Kidney (tissue), 14 donors: Measurements from ENCODE around the gene TFRC. TPM values are rescaled to one million over a fixed set of nuclear protein-coding genes. Genes with fewer than 3 reads are reported as not detected.
"Not testable (repeated sequence)": the region's sequence is repeated elsewhere in the genome, so short reads cannot be mapped to it uniquely, and the experiment has no call there.

ENCODE experiments used
- DNase-seq, 5 donors: peaks; one replicate each; pipeline ENCODE4 v3.0.0-alpha.2; 2013 to 2020
- FAIRE-seq: peaks from 2 replicates; lab custom pipeline; 2012; peaks lifted over from hg19 to GRCh38; lab: Jason Lieb, UNC
- H3K27ac ChIP-seq, 2 donors: one replicate each; pipeline ENCODE4 v1.7.0; 2013; ENCODE audit warnings: low read depth in 2 of 2, low read length in 2 of 2, inconsistent platforms in 1 of 2
- H3K27me3 ChIP-seq: one replicate; pipeline ENCODE4 v1.7.1; 2013; ENCODE audit warnings: low read length, inconsistent platforms; ENCODE audit not compliant: control insufficient read depth, insufficient read depth
- H3K36me3 ChIP-seq, 3 donors: one replicate each; pipeline versions ENCODE4 v1.7.0 to v1.7.1; 2013; ENCODE audit warnings: low read length in 3 of 3, control low read depth in 1 of 3, inconsistent platforms in 1 of 3; ENCODE audit not compliant: insufficient read depth in 3 of 3, control insufficient read depth in 2 of 3
- H3K4me1 ChIP-seq, 3 donors: one replicate each; pipeline versions ENCODE4 v1.7.0 to v1.7.1; 2013; ENCODE audit warnings: low read length in 3 of 3, inconsistent platforms in 1 of 3, low read depth in 1 of 3; ENCODE audit not compliant: control insufficient read depth in 2 of 3, insufficient read depth in 2 of 3
- H3K4me3 ChIP-seq, 3 donors: one replicate each; pipeline versions ENCODE4 v1.7.0 to v1.8.1; 2013; ENCODE audit warnings: low read length in 3 of 3, control low read depth in 1 of 3, inconsistent platforms in 1 of 3
- H3K9ac ChIP-seq, 3 donors: one replicate each; pipeline versions ENCODE4 v1.7.0 to v1.7.1; 2013; ENCODE audit warnings: low read length in 3 of 3, control low read depth in 1 of 3, inconsistent platforms in 1 of 3
- H3K9me3 ChIP-seq, 3 donors: one replicate each; pipeline versions ENCODE4 v1.7.0 to v1.7.1; 2013; ENCODE audit warnings: low read length in 3 of 3, control low read depth in 1 of 3, inconsistent platforms in 1 of 3; ENCODE audit not compliant: control insufficient read depth in 2 of 3, insufficient read depth in 1 of 3
- CTCF ChIP-seq: IDR thresholded peaks from 3 replicates; pipeline ENCODE4 v1.5.1; 2012; ENCODE audit warnings: mild to moderate bottlenecking, moderate library complexity, borderline replicate concordance; ENCODE audit not compliant: insufficient read depth; ENCODE audit errors: extremely low read depth
- intact Hi-C: fragments of 100-400 bp; cut with DNase I; formaldehyde crosslinking; loops from one replicate; pipeline ENCODE4 v1.11.1; 2022
- polyA plus RNA-seq: library from polyadenylated mRNA; stranded (reverse); fragments of 350-450 nt; fragmentation: Illumina TruSeq; extraction: RNeasy Lipid Tissue Mini Kit (QIAGEN cat#74804); gene quantifications from one replicate; pipeline ENCODE4 v1.2.3, GENCODE V29; 2014; ENCODE audit warnings: low read depth, low replicate concordance; ENCODE audit not compliant: insufficient read depth
- total RNA-seq: library from RNA; stranded (reverse); fragmentation: NEBNext Ultra II Directional; extraction: Animal tissue kit (Norgen Biotek cat#: 25700); gene quantifications from one replicate; pipeline ENCODE4 v1.2.1, GENCODE V29; 2021
- donor health status: control.
- donor health status: control.
- donor health status: control.
- donor health status: control.
- donor health status: control.
- donor health status: DM: yes; HTN: yes; CAD: no.
- donor health status: Normal renal cell carcinoma (clear cell type).

The TFRC gene
- total and polyA plus RNA-seq, 2 donors from 2014 or later = 23.7 to 61.1 TPM

DNA sequence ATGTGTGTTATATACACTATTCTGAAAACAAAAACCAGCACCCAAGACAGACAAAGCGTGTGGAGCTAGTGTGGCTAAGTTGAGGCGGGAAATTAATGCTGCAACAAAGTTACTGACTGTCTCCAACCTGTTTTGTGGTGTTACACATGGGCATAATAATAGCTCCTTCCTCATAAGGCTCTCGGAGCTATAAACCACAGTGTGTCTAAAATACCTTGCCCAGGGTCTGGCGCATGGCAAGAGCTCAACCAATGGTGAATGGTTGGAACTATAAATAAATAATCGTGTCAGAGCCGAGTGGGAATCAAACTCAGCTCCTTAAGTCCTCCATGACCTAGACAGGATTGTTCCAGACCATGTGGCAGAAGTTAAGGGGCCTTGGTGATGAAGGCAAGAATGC lies 35.9 kb upstream of the TFRC start:
- DNase-seq = no peak
- H3K27me3 ChIP-seq = no peaks in the 10 kb centered on the region
- H3K9ac ChIP-seq = no peak overlapping the region

GRCh38 chr3:196115678-196116083 lies 33.8 kb upstream of the TFRC start:
- no peak for FAIRE-seq
- no peak for DNase-seq
- intact Hi-C loops = no loop called here
- no peaks in the 10 kb centered on the region for H3K4me1 ChIP-seq
- no peak for TF ChIP-seq CTCF
- no peaks in the 10 kb centered on the region for H3K36me3 ChIP-seq
- no peak overlapping the region for H3K9ac ChIP-seq
- H3K27me3 ChIP-seq = no peaks in the 10 kb centered on the region
- no peak overlapping the region for H3K27ac ChIP-seq
- no peak overlapping the region for H3K4me3 ChIP-seq
- no peaks in the 10 kb centered on the region for H3K9me3 ChIP-seq

More for the DNA sequence above, 35.9 kb upstream of the TFRC start:
- Histone ChIP-seq H3K9me3 (no peaks in the 10 kb centered on the region), H3K36me3 (no peaks in the 10 kb centered on the region), H3K4me1 (no peaks in the 10 kb centered on the region), H3K4me3 (no peak overlapping the region), H3K27ac (no peak overlapping the region)
- intact Hi-C loops = no loop called here
- FAIRE-seq = no peak
- TF ChIP-seq CTCF = no peak

DNA sequence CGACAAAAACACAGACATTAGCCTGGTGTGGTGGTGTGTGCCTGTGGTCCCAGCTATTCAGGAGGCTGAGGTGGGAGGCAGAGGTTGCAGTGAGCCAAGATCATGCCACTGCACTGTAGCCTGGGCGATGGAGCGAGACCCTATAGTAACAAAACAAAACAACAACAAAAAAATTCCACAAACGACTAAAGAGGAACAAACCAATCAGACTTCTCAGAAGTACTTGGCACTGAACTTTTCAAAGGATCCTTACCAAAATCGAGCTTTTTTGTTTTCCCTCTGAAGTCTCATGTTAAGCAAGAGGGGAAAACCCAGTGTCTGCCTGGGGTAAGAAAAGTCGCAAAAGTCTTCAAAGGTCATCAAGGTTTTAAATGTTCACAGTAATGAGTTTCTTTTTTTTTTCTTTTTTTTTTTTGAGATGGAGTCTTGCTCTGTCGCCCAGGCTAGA lies 30.1 kb upstream of the TFRC start:
- no peaks in the 10 kb centered on the region for H3K9me3 ChIP-seq
- no peak overlapping the region for H3K4me3 ChIP-seq
- intact Hi-C loops = no loop called here
- no peak for FAIRE-seq
- no peaks in the 10 kb centered on the region for H3K36me3 ChIP-seq
- H3K27me3 ChIP-seq = no peaks in the 10 kb centered on the region
- no peaks in the 10 kb centered on the region for H3K4me1 ChIP-seq
- DNase-seq = peak in 1 of 5 donors; percentile 8
- no peak for TF ChIP-seq CTCF
- H3K27ac ChIP-seq = no peak overlapping the region
- H3K9ac ChIP-seq = no peak overlapping the region

DNA sequence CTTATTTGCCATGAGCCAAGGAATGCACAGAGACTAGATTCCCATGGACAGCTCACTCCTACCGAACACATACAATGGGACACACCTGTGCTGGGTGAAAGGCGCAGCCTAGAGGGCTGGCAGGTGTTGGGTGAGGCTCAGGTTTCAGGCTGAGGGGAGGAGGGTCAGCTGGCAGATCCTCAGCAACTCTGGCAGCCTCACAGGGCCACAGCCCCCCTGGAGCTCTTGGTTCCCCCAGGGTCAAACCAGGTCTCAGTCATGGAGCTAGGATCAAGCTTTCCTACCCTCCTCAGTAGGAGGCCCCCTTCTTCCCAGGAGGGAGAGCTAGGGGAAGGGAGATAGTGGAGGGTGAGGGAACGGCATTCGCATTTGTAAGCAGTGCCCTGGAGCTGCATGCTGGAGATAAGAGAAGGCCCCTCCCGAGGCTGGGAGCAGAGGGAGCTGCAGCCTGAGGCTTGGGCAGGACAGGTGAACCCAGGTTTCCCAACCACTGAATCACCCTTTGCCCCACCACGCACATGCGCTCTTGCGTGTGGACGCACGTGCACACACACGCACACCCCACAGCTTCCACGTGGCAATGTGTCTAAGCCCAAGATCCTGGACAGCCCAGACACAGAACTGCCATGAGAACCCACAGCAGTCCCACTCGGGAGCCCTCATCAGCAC lies 26.3 kb upstream of the TFRC start:
- H3K9ac ChIP-seq = no peak overlapping the region
- H3K36me3 ChIP-seq = no peaks in the 10 kb centered on the region
- intact Hi-C loops = no loop called here
- H3K9me3 ChIP-seq = no peaks in the 10 kb centered on the region
- H3K4me1 ChIP-seq = no peaks in the 10 kb centered on the region
- no peaks in the 10 kb centered on the region for H3K27me3 ChIP-seq
- no peak for TF ChIP-seq CTCF
- DNase-seq (peak in 1 of 5 donors; percentile 19), FAIRE-seq (no peak)
- H3K27ac ChIP-seq = no peak overlapping the region
- no peak overlapping the region for H3K4me3 ChIP-seq

- intact Hi-C loops, H3K27me3 ChIP-seq, H3K36me3 ChIP-seq, H3K9me3 ChIP-seq, H3K27ac ChIP-seq, H3K4me1 ChIP-seq, H3K9ac ChIP-seq, H3K4me3 ChIP-seq, FAIRE-seq, DNase-seq: not testable (repeated sequence)
Observed at GRCh38 chr3:196104707-196105106, 22.8 kb upstream of the TFRC start.
